Measurements from ENCODE around the gene HSPB8.
"Not testable (repeated sequence)": the region's sequence is repeated elsewhere in the genome, so short reads cannot be mapped to it uniquely, and the experiment has no call there.

Gene HSPB8

GRCh38 chr12:119204671-119205285 lies 26.0 kb downstream of the HSPB8 start:
- no peak for DNase-seq (ENCODE audit: low read depth in 2 of 2)

GRCh38 chr12:119206348-119207062 lies 27.8 kb downstream of the HSPB8 start:
- DNase-seq (ENCODE audit: low read depth in 2 of 2): no peak

GRCh38 chr12:119207063-119207560 lies 28.4 kb downstream of the HSPB8 start:
- no peak for DNase-seq (ENCODE audit: low read depth in 2 of 2)

- DNase-seq (ENCODE audit: low read depth in 2 of 2): no peak
Measured at GRCh38 chr12:119208626-119209061, 29.9 kb downstream of the HSPB8 start.

- no peak for DNase-seq (ENCODE audit: low read depth in 2 of 2)
Measured at GRCh38 chr12:119211884-119212283, 33.2 kb downstream of the HSPB8 start.

GRCh38 chr12:119216084-119216483 lies 37.4 kb downstream of the HSPB8 start:
- no peak for DNase-seq (ENCODE audit: low read depth in 2 of 2)

GRCh38 chr12:119218875-119219274 lies 40.1 kb downstream of the HSPB8 start:
- not testable (repeated sequence) for DNase-seq (ENCODE audit: low read depth in 2 of 2)

GRCh38 chr12:119222222-119222951 lies 43.7 kb downstream of the HSPB8 start:
- no peak for DNase-seq (ENCODE audit: low read depth in 2 of 2)

GRCh38 chr12:119225454-119225853 lies 46.7 kb downstream of the HSPB8 start:
- no peak for DNase-seq (ENCODE audit: low read depth in 2 of 2)

- DNase-seq (ENCODE audit: low read depth in 2 of 2): no peak
Measured at GRCh38 chr12:119227292-119227691, 48.6 kb downstream of the HSPB8 start.

- no peak for DNase-seq (ENCODE audit: low read depth in 2 of 2)
Measured at GRCh38 chr12:119229205-119229604, 50.5 kb downstream of the HSPB8 start.

- no peak for DNase-seq (ENCODE audit: low read depth in 2 of 2)
Measured at GRCh38 chr12:119229837-119230236, 51.1 kb downstream of the HSPB8 start.

- DNase-seq (ENCODE audit: low read depth in 2 of 2): no peak
Measured at GRCh38 chr12:119230807-119231206, 52.1 kb downstream of the HSPB8 start.

GRCh38 chr12:119231774-119232173 lies 53.0 kb downstream of the HSPB8 start:
- no peak for DNase-seq (ENCODE audit: low read depth in 2 of 2)

GRCh38 chr12:119235197-119235751 lies 56.5 kb downstream of the HSPB8 start:
- no peak for DNase-seq (ENCODE audit: low read depth in 2 of 2)

- DNase-seq (ENCODE audit: low read depth in 2 of 2): no peak
Measured at GRCh38 chr12:119236372-119236771, 57.6 kb downstream of the HSPB8 start.

GRCh38 chr12:119239040-119239439 lies 60.3 kb downstream of the HSPB8 start:
- no peak for DNase-seq (ENCODE audit: low read depth in 2 of 2)

- DNase-seq (ENCODE audit: low read depth in 2 of 2): no peak
Measured at GRCh38 chr12:119241049-119241448, 62.3 kb downstream of the HSPB8 start.

GRCh38 chr12:119241580-119242169 lies 62.9 kb downstream of the HSPB8 start:
- DNase-seq (ENCODE audit: low read depth in 2 of 2): no peak
